HG03575 (cell line): ENCODE results near the gene LENG8.
"Not testable (repeated sequence)": the region's sequence is repeated elsewhere in the genome, so short reads cannot be mapped to it uniquely, and the experiment has no call there.

Experiments
- ATAC-seq: cut with Tn5 transposase; IDR thresholded peaks from one replicate; pipeline ENCODE4 v1.9.1; 2021; ENCODE audit not compliant: unreplicated experiment, insufficient number of reproducible peaks, low FRiP score; ENCODE audit errors: extremely low read depth

LENG8 gene

DNA sequence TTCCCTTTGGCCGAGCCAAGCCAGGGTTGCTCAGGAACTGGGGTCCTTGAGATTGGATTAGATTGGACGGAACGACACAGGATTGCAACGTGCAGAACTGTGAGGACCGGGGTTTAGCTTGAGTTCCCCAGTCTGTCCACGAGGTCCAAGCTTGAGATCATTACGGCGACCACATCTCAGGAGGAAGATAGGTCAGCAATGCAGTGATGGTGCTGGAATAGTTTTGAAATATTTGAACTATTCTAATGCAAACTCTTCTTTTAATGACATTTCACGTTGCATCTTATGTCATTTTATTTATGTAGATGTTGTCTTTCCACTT, 49.4 kb downstream of the LENG8 start:
- not testable (repeated sequence) for ATAC-seq

DNA sequence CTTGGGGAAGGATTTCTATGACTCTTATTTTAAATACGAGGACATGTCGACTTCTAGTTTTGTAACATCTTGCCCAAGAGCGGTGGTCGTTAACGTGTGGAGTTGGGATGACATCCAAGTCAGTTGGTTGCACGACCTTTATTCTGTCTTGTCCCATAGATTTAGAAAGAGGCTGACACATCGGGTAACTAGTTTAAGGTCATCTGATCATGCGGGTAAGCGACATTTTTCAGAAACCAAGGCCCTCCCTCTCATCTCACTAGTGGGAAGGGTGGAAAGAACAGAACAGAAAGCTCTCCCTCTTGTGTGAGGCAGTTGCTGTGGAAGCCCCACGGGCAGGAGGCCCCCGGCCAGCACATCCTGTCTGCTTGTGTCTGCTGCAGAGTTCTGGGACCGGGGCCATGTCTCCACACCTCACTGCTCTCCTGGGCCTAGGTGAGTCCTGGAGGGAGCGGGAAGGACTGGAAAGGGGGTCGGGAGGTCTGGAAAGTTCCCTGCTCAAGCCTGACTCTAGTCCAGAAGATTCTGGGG, 53.6 kb downstream of the LENG8 start, which contains the start of gene LAIR2:
Gene LAIR2, plus strand, starts transcription at position 314 of the 531 bp plus-strand sequence. Its CDS starts 88 bp downstream, at position 402.
- ATAC-seq = no peak

DNA sequence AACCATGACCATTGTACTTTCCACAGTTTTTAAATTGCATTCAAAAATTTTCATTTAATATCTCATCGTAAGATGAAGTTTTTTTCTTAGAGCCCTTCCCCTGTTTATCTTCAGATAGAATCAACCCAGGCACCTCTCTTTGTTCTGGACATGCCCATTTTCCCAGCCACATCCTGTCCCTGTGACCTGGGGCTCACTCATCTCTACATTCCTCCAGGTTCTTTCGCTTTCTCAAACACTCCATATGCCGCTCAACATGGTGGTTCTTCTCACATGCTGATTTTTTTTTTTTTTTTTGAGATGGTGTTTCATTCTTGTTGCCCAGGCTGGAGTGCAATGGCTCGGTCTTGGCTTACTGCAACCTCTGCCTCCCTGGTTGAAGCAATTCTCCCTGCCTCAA, 56.5 kb downstream of the LENG8 start:
- ATAC-seq = not testable (repeated sequence)

DNA sequence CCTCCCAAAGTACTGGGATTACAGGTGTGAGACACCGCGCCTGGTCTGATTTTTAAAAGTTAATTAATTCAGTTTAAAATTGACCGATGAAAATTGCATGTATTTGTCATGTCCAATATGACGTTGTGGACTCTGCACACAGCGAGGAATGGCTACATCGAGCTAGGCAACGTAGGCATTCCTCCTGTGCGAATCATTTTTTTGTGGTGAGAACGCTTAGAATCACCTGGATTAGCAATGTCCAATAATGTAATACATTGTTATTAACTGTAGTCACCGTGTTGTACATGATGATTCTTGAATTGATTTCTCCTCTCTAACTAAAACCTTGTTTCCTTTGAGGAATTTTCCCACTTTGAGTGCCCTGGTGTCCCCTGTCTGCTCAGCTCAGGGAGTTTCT, 57.1 kb downstream of the LENG8 start:
- no peak for ATAC-seq

DNA sequence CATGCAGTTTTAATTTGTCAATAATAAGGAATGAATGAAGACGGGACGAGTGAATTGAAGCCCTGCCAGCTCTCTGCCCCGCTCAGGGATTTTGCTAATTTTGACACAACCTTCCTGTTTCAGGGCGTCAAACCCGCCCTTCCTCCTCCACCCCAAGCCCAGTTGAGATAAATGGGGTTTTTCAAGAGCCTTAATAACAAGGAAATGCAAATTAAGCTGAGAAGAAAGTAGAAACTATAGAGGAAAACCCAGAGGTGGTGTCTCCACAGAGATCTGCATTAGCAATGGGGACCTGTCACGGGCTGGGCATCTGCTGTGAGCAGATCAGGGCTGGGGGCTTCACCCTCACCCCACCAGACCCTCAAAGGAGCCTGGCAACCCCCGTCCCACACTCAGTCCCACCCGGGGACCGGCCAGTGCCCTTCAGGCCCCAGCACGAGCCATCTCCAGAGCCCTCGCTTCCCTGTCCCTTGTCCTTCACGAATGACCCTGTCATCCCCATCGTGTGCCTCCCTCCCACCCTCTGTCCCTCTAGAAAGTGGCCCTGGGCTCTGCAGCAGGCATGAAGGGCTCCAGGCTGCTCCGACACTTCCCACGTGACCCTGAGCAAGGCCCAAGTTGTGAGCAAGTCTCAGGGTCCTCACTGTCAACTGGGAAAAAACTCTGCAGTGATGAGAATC, 58.2 kb downstream of the LENG8 start:
- not testable (repeated sequence) for ATAC-seq

DNA sequence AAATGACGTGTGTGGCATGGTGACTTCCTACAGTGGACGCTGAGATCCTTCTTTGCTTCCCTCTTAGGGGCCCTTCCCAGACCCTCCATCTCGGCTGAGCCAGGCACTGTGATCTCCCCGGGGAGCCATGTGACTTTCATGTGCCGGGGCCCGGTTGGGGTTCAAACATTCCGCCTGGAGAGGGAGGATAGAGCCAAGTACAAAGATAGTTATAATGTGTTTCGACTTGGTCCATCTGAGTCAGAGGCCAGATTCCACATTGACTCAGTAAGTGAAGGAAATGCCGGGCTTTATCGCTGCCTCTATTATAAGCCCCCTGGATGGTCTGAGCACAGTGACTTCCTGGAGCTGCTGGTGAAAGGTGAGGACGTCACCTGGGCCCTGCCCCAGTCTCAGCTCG, 58.8 kb downstream of the LENG8 start:
- ATAC-seq = no peak

DNA sequence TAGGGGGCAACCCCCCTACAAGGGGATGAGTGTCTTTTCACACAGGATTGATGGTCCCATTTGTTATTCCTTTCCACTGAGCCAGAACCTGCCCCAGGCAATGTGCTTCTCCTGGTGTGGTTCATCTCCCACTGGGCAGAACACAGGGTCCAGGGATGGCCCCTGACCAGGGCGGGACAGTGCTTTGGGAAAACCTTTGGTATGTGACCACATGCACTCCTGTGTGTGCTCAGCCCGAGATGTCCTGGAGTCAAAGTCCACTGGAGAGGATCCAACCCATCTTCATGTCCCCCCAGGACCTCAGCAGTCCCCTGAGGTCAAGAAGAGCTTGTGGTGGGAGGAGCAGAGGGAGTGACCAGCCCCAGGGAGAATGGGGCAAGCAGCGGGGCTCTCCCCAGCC, 59.5 kb downstream of the LENG8 start:
- not testable (repeated sequence) for ATAC-seq

DNA sequence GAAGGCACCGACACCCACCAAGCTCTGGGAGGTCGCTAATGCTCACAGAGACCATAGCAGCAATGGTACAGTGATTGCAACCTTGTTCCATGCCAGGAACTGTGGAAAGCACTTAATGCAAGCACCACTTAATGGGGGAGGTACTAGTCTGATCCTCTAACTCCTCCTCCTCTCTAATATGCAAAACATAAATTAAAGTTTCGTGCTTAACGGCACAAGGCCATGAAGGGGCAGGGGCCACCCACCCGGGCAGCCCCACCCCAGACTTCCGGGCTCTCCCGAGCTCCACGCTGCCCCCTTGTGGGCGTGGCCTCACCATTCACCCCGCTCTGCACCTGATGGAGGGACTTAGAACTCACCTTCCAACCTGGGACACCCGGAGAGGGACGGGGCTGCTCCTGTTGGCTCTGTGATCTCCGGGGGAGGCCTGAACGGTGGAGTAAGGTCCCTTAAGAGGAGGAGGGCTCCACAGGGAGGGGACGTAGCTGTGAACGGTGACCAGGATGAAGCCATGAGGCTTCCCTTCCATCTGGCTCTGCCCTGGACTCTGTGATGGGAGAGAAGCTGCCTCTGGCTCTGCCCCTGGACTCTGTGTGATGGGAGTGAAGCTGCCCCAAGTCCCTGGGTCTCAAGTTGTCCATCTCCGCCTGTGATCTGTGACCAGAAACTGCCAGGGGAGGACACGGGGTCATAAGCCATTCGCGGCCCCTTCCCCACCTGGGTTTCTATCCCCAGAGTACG, 60.4 kb downstream of the LENG8 start:
- not testable (repeated sequence) for ATAC-seq
